Measurements from ENCODE around the gene DNMT3A. TPM values are rescaled to one million over a fixed set of nuclear protein-coding genes. Genes with fewer than 3 reads are reported as not detected.

The DNMT3A gene
- total and polyA plus RNA-seq, 12 donors, result 10.6 to 53.4 (median 25.0) TPM

DNA sequence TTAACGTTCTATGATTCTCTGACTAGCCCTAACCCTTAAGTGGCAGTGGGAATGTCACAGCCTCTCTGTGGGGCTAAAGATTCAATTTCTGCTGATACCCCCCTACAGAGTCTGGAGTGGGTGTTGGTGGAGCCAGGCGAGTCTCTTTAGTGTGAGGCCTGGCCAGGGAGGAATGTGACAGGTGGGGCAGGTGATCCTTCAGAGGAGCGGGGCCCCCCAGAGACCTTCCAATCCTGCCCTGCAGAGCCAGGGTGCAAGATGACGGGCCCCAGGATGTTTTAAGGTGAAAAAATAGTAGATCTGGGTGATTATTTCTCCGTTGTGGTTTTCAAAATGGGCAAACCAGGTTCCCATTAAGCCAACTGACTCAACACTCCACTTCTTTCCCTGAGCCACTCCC is 28.2 kb upstream of the DNMT3A start:
- TF ChIP-seq, protein P1, sequence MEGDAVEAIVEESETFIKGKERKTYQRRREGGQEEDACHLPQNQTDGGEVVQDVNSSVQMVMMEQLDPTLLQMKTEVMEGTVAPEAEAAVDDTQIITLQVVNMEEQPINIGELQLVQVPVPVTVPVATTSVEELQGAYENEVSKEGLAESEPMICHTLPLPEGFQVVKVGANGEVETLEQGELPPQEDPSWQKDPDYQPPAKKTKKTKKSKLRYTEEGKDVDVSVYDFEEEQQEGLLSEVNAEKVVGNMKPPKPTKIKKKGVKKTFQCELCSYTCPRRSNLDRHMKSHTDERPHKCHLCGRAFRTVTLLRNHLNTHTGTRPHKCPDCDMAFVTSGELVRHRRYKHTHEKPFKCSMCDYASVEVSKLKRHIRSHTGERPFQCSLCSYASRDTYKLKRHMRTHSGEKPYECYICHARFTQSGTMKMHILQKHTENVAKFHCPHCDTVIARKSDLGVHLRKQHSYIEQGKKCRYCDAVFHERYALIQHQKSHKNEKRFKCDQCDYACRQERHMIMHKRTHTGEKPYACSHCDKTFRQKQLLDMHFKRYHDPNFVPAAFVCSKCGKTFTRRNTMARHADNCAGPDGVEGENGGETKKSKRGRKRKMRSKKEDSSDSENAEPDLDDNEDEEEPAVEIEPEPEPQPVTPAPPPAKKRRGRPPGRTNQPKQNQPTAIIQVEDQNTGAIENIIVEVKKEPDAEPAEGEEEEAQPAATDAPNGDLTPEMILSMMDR (IDR thresholded peaks at IDR 0.05), result no peak
- no peak for TF ChIP-seq POLR2A (IDR thresholded peaks at IDR 0.05)
- no peaks in the 10 kb centered on the region for H3K27me3 ChIP-seq
- DNase-seq, result peak in 2 of 7 donors; percentile 7

DNA sequence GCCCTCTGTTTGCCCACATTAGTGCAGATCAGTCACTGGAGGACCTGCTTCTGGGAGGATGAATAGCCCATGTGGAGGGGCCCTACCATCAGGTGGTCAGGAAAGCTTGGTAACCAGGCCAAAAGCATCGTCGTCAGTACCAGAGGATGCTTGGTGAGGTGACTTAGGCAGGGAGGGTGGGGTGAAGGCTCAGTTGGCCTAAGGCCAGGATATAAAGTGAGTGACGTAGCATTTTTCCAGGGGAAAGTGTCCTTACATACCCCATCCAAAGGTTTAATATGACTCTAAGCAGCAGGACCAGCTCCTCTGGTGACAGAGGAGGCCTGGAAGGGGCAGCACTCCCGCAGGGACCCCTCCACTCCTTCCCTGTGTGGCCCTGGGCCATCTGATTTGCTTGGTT is 27.7 kb upstream of the DNMT3A start:
- no peak for TF ChIP-seq POLR2A (IDR thresholded peaks at IDR 0.05)
- TF ChIP-seq, protein P1 (IDR thresholded peaks at IDR 0.05), result no peak
- intact Hi-C loops (cut with DNase I), result loop anchor here in 1 of 2 donors (10.0 kb wide), 1 partner anchor 155 kb away; no protein-coding TSS in a partner anchor
- no peaks in the 10 kb centered on the region for H3K36me3 ChIP-seq (replicated peaks in 1 of 2)
- no peaks in the 10 kb centered on the region for H3K27me3 ChIP-seq
- no peaks in the 10 kb centered on the region for H3K9me3 ChIP-seq (replicated peaks in 1 of 3)
- H3K4me1 ChIP-seq (replicated peaks in 1 of 2), result no peaks in the 10 kb centered on the region
- DNase-seq, result no peak
- H3K4me3 ChIP-seq, result no peak overlapping the region
- WGBS, 4 donors, result 64 to 77% (median 70%) methylated on average over 4 of the region's 4 CpGs
- H3K27ac ChIP-seq, result no peak overlapping the region

More for the DNA sequence above, 28.2 kb upstream of the DNMT3A start:
- Histone ChIP-seq H3K27ac (no peak overlapping the region), H3K4me1 (replicated peaks in 1 of 2) (no peaks in the 10 kb centered on the region), H3K9me3 (replicated peaks in 1 of 3) (no peaks in the 10 kb centered on the region), H3K36me3 (replicated peaks in 1 of 2) (no peaks in the 10 kb centered on the region), H3K4me3 (no peak overlapping the region)
- intact Hi-C loops (cut with DNase I), result loop anchor here in 1 of 2 donors (10.0 kb wide), 1 partner anchor 155 kb away; no protein-coding TSS in a partner anchor
- WGBS, 4 donors, result 77 to 90% (median 84%) methylated on average over 5 of the region's 5 CpGs

GRCh38 chr2:25368660-25369059 is 26.9 kb upstream of the DNMT3A start:
- no peaks in the 10 kb centered on the region for H3K4me1 ChIP-seq (replicated peaks in 1 of 2)
- no peaks in the 10 kb centered on the region for H3K27me3 ChIP-seq
- no peak overlapping the region for H3K27ac ChIP-seq
- 66 to 74% (median 72%) methylated on average over 4 of the region's 4 CpGs for WGBS, 4 donors
- no peak overlapping the region for H3K4me3 ChIP-seq
- no peaks in the 10 kb centered on the region for H3K9me3 ChIP-seq (replicated peaks in 1 of 3)
- intact Hi-C loops (cut with DNase I), result loop anchor here in 1 of 2 donors (10.0 kb wide), 1 partner anchor 156 kb away; no protein-coding TSS in a partner anchor
- no peak for DNase-seq
- H3K36me3 ChIP-seq (replicated peaks in 1 of 2), result no peaks in the 10 kb centered on the region
- no peak for TF ChIP-seq POLR2A (IDR thresholded peaks at IDR 0.05)
- TF ChIP-seq, protein P1 (IDR thresholded peaks at IDR 0.05), result no peak

DNA sequence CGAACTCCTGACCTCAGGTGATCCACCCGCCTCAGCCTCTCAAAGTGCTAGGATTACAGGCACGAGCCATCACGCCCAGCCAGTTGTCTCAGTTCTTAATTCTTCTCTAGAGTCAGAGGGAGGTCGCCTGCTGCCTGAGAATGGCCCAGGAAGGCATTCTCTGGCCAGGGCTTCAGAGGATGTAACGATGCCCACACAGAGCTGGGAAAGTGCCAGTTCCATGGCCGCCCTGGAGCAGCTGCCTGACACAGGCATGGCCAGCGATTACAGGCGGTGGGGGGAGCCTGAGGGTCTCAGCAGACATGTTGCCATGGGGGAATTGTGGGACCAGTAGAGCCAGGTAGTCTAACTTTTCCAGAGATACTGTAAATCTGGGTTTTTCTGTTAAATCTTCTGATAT is 25.6 kb upstream of the DNMT3A start:
- no peak overlapping the region for H3K4me3 ChIP-seq
- H3K4me1 ChIP-seq (replicated peaks in 1 of 2), result peaks cover 0 to 5% of the 10 kb centered on the region in 2 donors
- no peaks in the 10 kb centered on the region for H3K27me3 ChIP-seq
- no peaks in the 10 kb centered on the region for H3K9me3 ChIP-seq (replicated peaks in 1 of 3)
- intact Hi-C loops (cut with DNase I), result loop anchor here in 1 of 2 donors (10.0 kb wide), 1 partner anchor 158 kb away; no protein-coding TSS in a partner anchor
- WGBS, 4 donors, result 79 to 94% (median 84%) methylated on average over 8 to 9 of the region's 9 CpGs
- peak in 1 of 7 donors; percentile 8 for DNase-seq
- H3K27ac ChIP-seq, result no peak overlapping the region
- no peaks in the 10 kb centered on the region for H3K36me3 ChIP-seq (replicated peaks in 1 of 2)
- TF ChIP-seq, protein P1 (IDR thresholded peaks at IDR 0.05), result no peak
- no peak for TF ChIP-seq POLR2A (IDR thresholded peaks at IDR 0.05)
